ENCODE data around the gene RASGRP2. TPM values are rescaled to one million over a fixed set of nuclear protein-coding genes. Genes with fewer than 3 reads are reported as not detected.

The RASGRP2 gene
- total RNA-seq, 1 experiment from 2014 or later: not detected

DNA sequence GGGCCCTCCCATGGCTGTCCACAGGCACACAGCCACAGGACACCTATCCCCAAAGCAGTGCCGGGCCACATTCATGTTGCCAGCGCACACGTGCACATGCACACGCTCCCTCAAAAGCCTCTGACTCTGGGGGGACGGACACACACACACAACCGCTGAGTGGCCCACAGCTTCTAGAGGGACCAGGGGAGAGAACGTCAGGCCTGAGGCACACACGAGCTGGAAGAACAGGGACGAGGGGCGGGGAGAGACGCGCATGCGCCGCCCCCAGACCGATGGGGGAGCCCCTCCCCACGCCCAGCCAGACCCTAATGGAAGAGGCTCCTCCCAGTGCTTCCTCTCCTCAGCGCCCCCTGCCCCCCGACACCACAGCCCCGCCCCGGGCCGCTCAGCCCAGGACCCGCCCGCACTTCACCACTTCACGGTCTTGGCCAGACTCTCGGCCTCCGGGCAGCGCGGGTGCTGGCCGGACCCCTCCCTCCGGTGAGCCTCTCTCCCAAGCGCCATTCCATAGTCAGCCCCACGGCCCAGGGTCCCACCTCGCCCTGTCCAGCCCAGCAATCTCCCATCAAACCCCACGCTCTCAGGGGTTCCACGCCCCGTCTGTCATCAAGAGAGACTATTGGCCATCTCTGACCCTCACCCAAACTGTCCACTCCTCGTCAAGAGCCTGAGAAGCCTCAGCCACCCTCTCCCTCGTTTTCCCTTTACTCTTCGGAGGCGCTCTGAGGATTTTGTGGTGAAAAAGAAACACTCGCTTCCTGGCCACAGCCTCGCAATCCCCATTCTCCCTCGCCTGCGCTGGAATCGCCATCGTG is 32.6 kb downstream of the RASGRP2 start:
- no TSS peak for BruUV-seq (replicated peaks)
- no peaks in the 10 kb centered on the region for H3K79me2 ChIP-seq (ENCODE audit: low read length)
- H3K4me2 ChIP-seq (ENCODE audit: low read length): no peak overlapping the region
- H3K4me3 ChIP-seq (ENCODE audit: low read length): no peak overlapping the region
- H3K9me3 ChIP-seq (ENCODE audit: low read length): no peaks in the 10 kb centered on the region
- peaks cover 10% of the 10 kb centered on the region; the same call in 1 of the 2 replicates for H3K4me1 ChIP-seq (ENCODE audit: insufficient read depth, low read length)
- no peaks in the 10 kb centered on the region for H3K9me2 ChIP-seq (replicated peaks; ENCODE audit: low read length)
- no peak overlapping the region for H3K27ac ChIP-seq (ENCODE audit: low read length)
- peaks cover 40% of the 10 kb centered on the region for H3K27me3 ChIP-seq (ENCODE audit: low read length)
- intact Hi-C loops (cut with micrococcal nuclease): no loop called here
- ATAC-seq: no peak
- DNase-seq: no peak
- H2AFZ ChIP-seq (ENCODE audit: low read length): no peak overlapping the region
- no peak overlapping the region for H3K9ac ChIP-seq (ENCODE audit: low read length)
- no peaks in the 10 kb centered on the region for H4K20me1 ChIP-seq (ENCODE audit: low read length)
- H3F3A ChIP-seq (ENCODE audit: low read length, unreplicated experiment): no peaks in the 10 kb centered on the region
- CTCF ChIA-PET: no interaction called here
- no peaks in the 10 kb centered on the region for H3K36me3 ChIP-seq (ENCODE audit: low read depth, low read length)
- TF ChIP-seq EZH2 (IDR thresholded peaks at IDR 0.05; ENCODE audit: low read length, unreplicated experiment) (no peak), EZH2phosphoT487 (IDR thresholded peaks at IDR 0.05; ENCODE audit: borderline replicate concordance, low read length) (no peak)
- TF ChIP-seq, protein P1, sequence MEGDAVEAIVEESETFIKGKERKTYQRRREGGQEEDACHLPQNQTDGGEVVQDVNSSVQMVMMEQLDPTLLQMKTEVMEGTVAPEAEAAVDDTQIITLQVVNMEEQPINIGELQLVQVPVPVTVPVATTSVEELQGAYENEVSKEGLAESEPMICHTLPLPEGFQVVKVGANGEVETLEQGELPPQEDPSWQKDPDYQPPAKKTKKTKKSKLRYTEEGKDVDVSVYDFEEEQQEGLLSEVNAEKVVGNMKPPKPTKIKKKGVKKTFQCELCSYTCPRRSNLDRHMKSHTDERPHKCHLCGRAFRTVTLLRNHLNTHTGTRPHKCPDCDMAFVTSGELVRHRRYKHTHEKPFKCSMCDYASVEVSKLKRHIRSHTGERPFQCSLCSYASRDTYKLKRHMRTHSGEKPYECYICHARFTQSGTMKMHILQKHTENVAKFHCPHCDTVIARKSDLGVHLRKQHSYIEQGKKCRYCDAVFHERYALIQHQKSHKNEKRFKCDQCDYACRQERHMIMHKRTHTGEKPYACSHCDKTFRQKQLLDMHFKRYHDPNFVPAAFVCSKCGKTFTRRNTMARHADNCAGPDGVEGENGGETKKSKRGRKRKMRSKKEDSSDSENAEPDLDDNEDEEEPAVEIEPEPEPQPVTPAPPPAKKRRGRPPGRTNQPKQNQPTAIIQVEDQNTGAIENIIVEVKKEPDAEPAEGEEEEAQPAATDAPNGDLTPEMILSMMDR (conservative IDR thresholded peaks at IDR 0.05; ENCODE audit: low read depth, low read length): no peak
- POLR2A ChIA-PET (ENCODE audit: unreplicated experiment): no interaction called here

DNA sequence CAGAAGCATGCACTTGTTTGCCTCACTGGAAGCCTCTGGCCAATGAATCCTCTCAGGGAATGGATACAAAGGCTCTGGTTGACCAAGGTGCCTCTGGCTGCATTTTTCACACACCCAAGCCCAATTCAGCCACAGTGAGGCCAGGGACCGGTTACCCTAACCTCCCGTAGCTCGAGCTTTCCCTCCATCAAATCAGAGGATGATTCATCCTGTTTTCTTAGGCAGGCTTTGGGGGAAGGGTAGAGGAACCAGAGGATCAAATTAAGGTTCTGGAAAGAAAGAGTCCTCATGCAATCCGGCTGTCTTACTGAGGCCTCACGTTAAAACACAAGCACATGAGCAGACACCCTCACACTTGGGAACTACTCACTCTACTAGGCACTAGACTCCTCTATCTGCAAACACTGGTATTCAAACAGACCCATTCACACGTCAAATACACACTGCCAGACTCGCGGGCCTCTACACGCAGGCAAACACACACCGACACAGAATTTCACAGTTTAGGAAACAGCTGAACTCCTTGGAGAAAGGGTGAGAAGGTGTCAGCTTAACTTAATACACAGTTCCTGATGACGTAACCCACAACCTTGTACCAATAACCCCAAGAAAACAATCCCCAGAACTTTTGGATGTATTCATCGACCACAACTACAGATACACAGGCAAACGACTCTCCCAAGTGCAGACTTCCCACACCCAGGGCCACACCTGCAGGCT is 33.4 kb downstream of the RASGRP2 start:
- no TSS peak for BruUV-seq (replicated peaks)
- Histone ChIP-seq H3K27me3 (ENCODE audit: low read length) (peaks cover 34% of the 10 kb centered on the region), H4K20me1 (ENCODE audit: low read length) (no peaks in the 10 kb centered on the region), H3K4me3 (ENCODE audit: low read length) (no peak overlapping the region), H3K27ac (ENCODE audit: low read length) (no peak overlapping the region), H3K9ac (ENCODE audit: low read length) (no peak overlapping the region), H3K36me3 (ENCODE audit: low read depth, low read length) (no peaks in the 10 kb centered on the region), H3K4me1 (ENCODE audit: insufficient read depth, low read length) (peaks cover 10% of the 10 kb centered on the region; the same call in 1 of the 2 replicates), H3K79me2 (ENCODE audit: low read length) (no peaks in the 10 kb centered on the region), H3K9me2 (replicated peaks; ENCODE audit: low read length) (no peaks in the 10 kb centered on the region), H2AFZ (ENCODE audit: low read length) (no peak overlapping the region), H3F3A (ENCODE audit: low read length, unreplicated experiment) (no peaks in the 10 kb centered on the region), H3K4me2 (ENCODE audit: low read length) (0 out of 2 replicates have a peak overlapping the region, but pooled peaks have one; percentile 12), H3K9me3 (ENCODE audit: low read length) (no peaks in the 10 kb centered on the region)
- DNase-seq (peak; percentile 56), ATAC-seq (peak; percentile 53; the same call in 1 of the 2 replicates)
- intact Hi-C loops (cut with micrococcal nuclease): no loop called here
- CTCF ChIA-PET: no interaction called here
- TF ChIP-seq, protein P1 (conservative IDR thresholded peaks at IDR 0.05; ENCODE audit: low read depth, low read length): no peak
- TF ChIP-seq EZH2phosphoT487 (IDR thresholded peaks at IDR 0.05; ENCODE audit: borderline replicate concordance, low read length) (no peak), EZH2 (IDR thresholded peaks at IDR 0.05; ENCODE audit: low read length, unreplicated experiment) (no peak)
- POLR2A ChIA-PET (ENCODE audit: unreplicated experiment): no interaction called here

All from PC-3 (cell line).